Astrocyte (in vitro differentiated cells and primary cell): ENCODE data around the gene GHRL. TPM values are rescaled to one million over a fixed set of nuclear protein-coding genes. Genes with fewer than 3 reads are reported as not detected.

Experiments used
- DNase-seq: peaks from one replicate; pipeline ENCODE4 v3.0.0-alpha.2; 2010; ENCODE audit warnings: low read depth
- FAIRE-seq: peaks from 2 replicates; lab custom pipeline; 2011; peaks lifted over from hg19 to GRCh38; lab: Jason Lieb, UNC
- H2AFZ ChIP-seq: 2 replicates; pipeline ENCODE4 v1.6.0; 2012; ENCODE audit warnings: low read depth, low read length, inconsistent platforms
- H3K27ac ChIP-seq: 2 replicates; pipeline ENCODE4 v1.5.1; 2011; ENCODE audit warnings: low read depth, low read length, inconsistent platforms
- H3K27me3 ChIP-seq: 2 replicates; pipeline ENCODE4 v1.6.0; 2011; ENCODE audit warnings: low read length, inconsistent platforms; ENCODE audit not compliant: insufficient read depth
- H3K36me3 ChIP-seq: 2 replicates; pipeline ENCODE4 v1.5.1; 2011; ENCODE audit warnings: low read length, inconsistent platforms; ENCODE audit not compliant: insufficient read depth
- H3K4me1 ChIP-seq: 2 replicates; pipeline ENCODE4 v1.5.1; 2011; ENCODE audit warnings: low read length, inconsistent platforms; ENCODE audit not compliant: insufficient read depth
- H3K4me2 ChIP-seq: 2 replicates; pipeline ENCODE4 v1.6.0; 2012; ENCODE audit warnings: low read length, inconsistent platforms
- H3K4me3 ChIP-seq: 2 replicates; pipeline ENCODE4 v1.5.1; 2011; ENCODE audit warnings: low read depth, mild to moderate bottlenecking, low read length, inconsistent platforms; ENCODE audit not compliant: insufficient read depth
- H3K79me2 ChIP-seq: 2 replicates; pipeline ENCODE4 v1.6.0; 2012; ENCODE audit warnings: mild to moderate bottlenecking, low read length, inconsistent platforms; ENCODE audit not compliant: insufficient read depth
- H3K9ac ChIP-seq: 2 replicates; pipeline ENCODE4 v1.6.0; 2012; ENCODE audit warnings: mild to moderate bottlenecking, low read length, inconsistent platforms
- H3K9me3 ChIP-seq: 2 replicates; pipeline ENCODE4 v1.5.1; 2012; ENCODE audit warnings: low read depth, mild to moderate bottlenecking, low read length, inconsistent platforms; ENCODE audit not compliant: insufficient read depth
- H4K20me1 ChIP-seq: 2 replicates; pipeline ENCODE4 v1.6.0; 2012; ENCODE audit warnings: low read length, inconsistent platforms; ENCODE audit not compliant: insufficient read depth
- H3K27ac Mint-ChIP-seq: one replicate; pipeline ENCODE4 v1.8.0; 2021; ENCODE audit warnings: mild to moderate bottlenecking, mixed read lengths; ENCODE audit not compliant: unreplicated experiment
- H3K27me3 Mint-ChIP-seq: one replicate; pipeline ENCODE4 v1.8.0; 2021; ENCODE audit warnings: low read depth, mixed read lengths; ENCODE audit not compliant: unreplicated experiment
- H3K36me3 Mint-ChIP-seq: one replicate; pipeline ENCODE4 v1.8.0; 2021; ENCODE audit warnings: low read depth, mixed read lengths; ENCODE audit not compliant: unreplicated experiment
- H3K4me1 Mint-ChIP-seq: one replicate; pipeline ENCODE4 v1.8.0; 2021; ENCODE audit warnings: low read depth, mixed read lengths; ENCODE audit not compliant: unreplicated experiment
- H3K4me3 Mint-ChIP-seq: one replicate; pipeline ENCODE4 v1.8.0; 2021; ENCODE audit warnings: mild to moderate bottlenecking, moderate library complexity, mixed read lengths; ENCODE audit not compliant: unreplicated experiment
- H3K9me3 Mint-ChIP-seq: one replicate; pipeline ENCODE4 v1.8.0; 2021; ENCODE audit warnings: mild to moderate bottlenecking, mixed read lengths; ENCODE audit not compliant: unreplicated experiment
- CTCF ChIP-seq: IDR thresholded peaks from 2 replicates; pipeline ENCODE4 v1.5.1; 2011; ENCODE audit warnings: low read depth, mild to moderate bottlenecking, inconsistent platforms, low read length, moderate library complexity; ENCODE audit not compliant: insufficient read depth
- EZH2 ChIP-seq: IDR thresholded peaks from 2 replicates; pipeline ENCODE4 v1.6.1; 2012; ENCODE audit warnings: mild to moderate bottlenecking, low read length, inconsistent platforms; ENCODE audit not compliant: insufficient read depth
- total RNA-seq: library from RNA; stranded (reverse); gene quantifications from 2 replicates; pipeline ENCODE4 v1.2.1, GENCODE V29; 2021

Gene GHRL
- total RNA-seq, 1 donor from 2014 or later, result not detected

DNA sequence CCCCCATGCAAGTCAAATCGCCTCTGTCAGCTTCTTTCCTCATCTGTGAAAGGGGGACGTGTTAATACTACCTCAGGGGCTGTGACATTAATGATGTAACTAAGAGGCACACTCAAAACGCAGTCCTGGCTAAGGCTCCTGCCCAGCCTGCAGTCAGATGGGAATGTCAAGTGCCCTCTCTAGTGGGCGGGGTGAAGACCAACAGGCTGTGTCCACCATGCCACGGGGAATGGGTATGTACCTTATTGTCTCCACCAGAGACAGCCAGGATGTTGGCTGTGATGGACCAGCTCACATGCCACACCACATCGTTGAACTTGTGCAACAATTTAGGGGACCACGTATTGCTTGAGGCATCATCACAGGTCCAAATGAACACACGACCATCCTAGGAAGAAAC is 11.0 kb upstream of the GHRL start:
- H3K79me2 ChIP-seq, result peaks cover 19% of the 10 kb centered on the region
- peaks cover 87% of the 10 kb centered on the region for H4K20me1 ChIP-seq
- Mint-ChIP-seq H3K4me3 (no peak overlapping the region), H3K36me3 (peaks cover 18% of the 10 kb centered on the region), H3K27me3 (no peaks in the 10 kb centered on the region), H3K27ac (no peak overlapping the region), H3K4me1 (no peaks in the 10 kb centered on the region), H3K9me3 (no peaks in the 10 kb centered on the region)
- H3K36me3 ChIP-seq, result peaks cover 79% of the 10 kb centered on the region
- no peak for TF ChIP-seq EZH2
- H3K4me3 ChIP-seq, result no peak overlapping the region
- FAIRE-seq, result no peak
- no peaks in the 10 kb centered on the region for H3K4me1 ChIP-seq
- no peak overlapping the region for H3K9ac ChIP-seq
- no peak overlapping the region for H2AFZ ChIP-seq
- H3K27ac ChIP-seq, result no peak overlapping the region
- no peak for DNase-seq
- no peaks in the 10 kb centered on the region for H3K9me3 ChIP-seq
- H3K27me3 ChIP-seq, result no peaks in the 10 kb centered on the region
- H3K4me2 ChIP-seq, result no peak overlapping the region

GRCh38 chr3:10303105-10303504 is 10.4 kb upstream of the GHRL start:
- Mint-ChIP-seq H3K27ac (no peak overlapping the region), H3K4me1 (no peaks in the 10 kb centered on the region), H3K9me3 (no peaks in the 10 kb centered on the region), H3K36me3 (peaks cover 17% of the 10 kb centered on the region), H3K27me3 (no peaks in the 10 kb centered on the region), H3K4me3 (no peak overlapping the region)
- Histone ChIP-seq H3K4me1 (no peaks in the 10 kb centered on the region), H4K20me1 (peaks cover 86% of the 10 kb centered on the region), H3K9me3 (no peaks in the 10 kb centered on the region), H3K36me3 (peaks cover 74% of the 10 kb centered on the region), H2AFZ (no peak overlapping the region), H3K79me2 (peaks cover 13% of the 10 kb centered on the region), H3K9ac (no peak overlapping the region), H3K4me3 (no peak overlapping the region), H3K27ac (no peak overlapping the region), H3K27me3 (no peaks in the 10 kb centered on the region), H3K4me2 (no peak overlapping the region)
- no peak for TF ChIP-seq CTCF
- TF ChIP-seq EZH2, result no peak
- FAIRE-seq, result no peak
- DNase-seq, result no peak

DNA sequence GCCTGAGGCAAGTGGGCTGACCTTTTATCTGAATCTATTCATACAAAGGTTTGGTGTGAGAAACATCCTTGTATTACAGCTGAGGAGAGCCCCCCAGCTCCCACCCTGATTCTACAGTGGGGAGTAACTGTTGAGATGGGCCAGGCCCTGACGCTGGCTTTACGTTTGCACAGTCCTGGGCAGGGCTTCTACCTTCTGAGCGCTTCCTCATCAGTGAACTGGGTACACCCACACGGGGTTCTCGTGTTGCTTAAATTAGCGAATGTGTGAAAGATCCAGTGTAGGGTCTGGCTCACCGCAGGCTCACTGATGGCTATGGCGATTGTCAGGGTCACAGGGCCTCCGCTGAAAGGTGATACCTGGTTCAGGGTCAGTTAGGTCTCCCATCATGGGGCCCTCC is 7.3 kb upstream of the GHRL start:
- H4K20me1 ChIP-seq, result peaks cover 62% of the 10 kb centered on the region
- H3K9me3 Mint-ChIP-seq, result no peaks in the 10 kb centered on the region
- H3K4me3 Mint-ChIP-seq, result no peak overlapping the region
- no peaks in the 10 kb centered on the region for H3K27me3 ChIP-seq
- H3K27me3 Mint-ChIP-seq, result no peaks in the 10 kb centered on the region
- DNase-seq, result no peak
- H2AFZ ChIP-seq, result no peak overlapping the region
- no peaks in the 10 kb centered on the region for H3K4me1 ChIP-seq
- H3K27ac Mint-ChIP-seq, result no peak overlapping the region
- H3K9ac ChIP-seq, result no peak overlapping the region
- TF ChIP-seq CTCF, result no peak
- TF ChIP-seq EZH2, result no peak
- peaks cover 13% of the 10 kb centered on the region for H3K36me3 Mint-ChIP-seq
- no peak overlapping the region for H3K27ac ChIP-seq
- H3K4me3 ChIP-seq, result no peak overlapping the region
- no peak overlapping the region for H3K4me2 ChIP-seq
- no peak for FAIRE-seq
- no peaks in the 10 kb centered on the region for H3K9me3 ChIP-seq
- H3K4me1 Mint-ChIP-seq, result no peaks in the 10 kb centered on the region
- H3K79me2 ChIP-seq, result peaks cover 11% of the 10 kb centered on the region
- peaks cover 52% of the 10 kb centered on the region for H3K36me3 ChIP-seq
